OCI-LY3 (cell line): ENCODE measurements around the gene LCE3E.

Experiments
- H2AFZ ChIP-seq: fragments of 200-600, 300-600 bp; shearing (Covaris generic); 2 replicates; pipeline ENCODE4 v1.6.0; 2014; ENCODE audit warnings: antibody characterized with exemption, low read depth, low read length
- H3K27ac ChIP-seq: fragments of 200-600, 300-600 bp; sonication (generic); 2 replicates; pipeline ENCODE4 v1.5.1; 2014; ENCODE audit warnings: mild to moderate bottlenecking, low read length, moderate library complexity, mixed read lengths
- H3K27me3 ChIP-seq: fragments of 200-600, 300-600 bp; sonication (generic); 2 replicates; pipeline ENCODE4 v1.6.1; 2014; ENCODE audit warnings: low read depth, low read length, mixed read lengths
- H3K36me3 ChIP-seq: fragments of 200-600, 300-600 bp; sonication (generic); replicated peaks from 2 replicates; pipeline ENCODE3; 2014; ENCODE audit warnings: low read depth, low read length, mixed read lengths
- H3K4me1 ChIP-seq: fragments of 300-600, 200-600 bp; sonication (generic); 2 replicates; pipeline ENCODE4 v1.6.1; 2014; ENCODE audit warnings: low read length, mixed read lengths
- H3K4me2 ChIP-seq: fragments of 200-600, 300-600 bp; sonication (generic); 2 replicates; pipeline ENCODE4 v1.6.1; 2014; ENCODE audit warnings: low read length, mixed read lengths
- H3K4me3 ChIP-seq: fragments of 300-600, 200-600 bp; sonication (generic); 2 replicates; pipeline ENCODE4 v1.5.1; 2014; ENCODE audit warnings: antibody characterized with exemption, mild to moderate bottlenecking, low read length, moderate library complexity
- H3K79me2 ChIP-seq: fragments of 300-600, 200-600 bp; shearing (Covaris generic); 2 replicates; pipeline ENCODE4 v1.6.1; 2014; ENCODE audit warnings: mild to moderate bottlenecking, low read length, mixed read lengths
- H3K9ac ChIP-seq: fragments of 300-600, 200-600 bp; shearing (Covaris generic); 2 replicates; pipeline ENCODE4 v1.6.0; 2014; ENCODE audit warnings: mild to moderate bottlenecking, low read length, moderate library complexity
- H3K9me3 ChIP-seq: fragments of 200-600, 300-600 bp; shearing (Covaris generic); 2 replicates; pipeline ENCODE4 v1.6.1; 2014; ENCODE audit warnings: low read length, mixed read lengths; ENCODE audit not compliant: insufficient read depth
- H4K20me1 ChIP-seq: fragments of 200-600, 300-600 bp; sonication (generic); 2 replicates; pipeline ENCODE4 v1.6.1; 2016; ENCODE audit warnings: low read length, mixed read lengths; ENCODE audit not compliant: insufficient read depth
- CTCF ChIP-seq: fragments of 200-600, 300-600 bp; sonication (generic); IDR thresholded peaks from 2 replicates; pipeline ENCODE4 v1.5.1; 2014; ENCODE audit warnings: antibody characterized with exemption, low read length, low read depth
- EZH2phosphoT487 ChIP-seq: fragments of 200-600 bp; shearing (Covaris generic); IDR thresholded peaks from 2 replicates; pipeline ENCODE4 v1.6.1; 2018; ENCODE audit warnings: antibody characterized with exemption, mixed run types, low read depth

Gene LCE3E, protein sequence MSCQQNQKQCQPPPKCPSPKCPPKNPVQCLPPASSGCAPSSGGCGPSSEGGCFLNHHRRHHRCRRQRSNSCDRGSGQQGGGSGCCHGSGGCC

GRCh38 chr1:152566681-152567080 lies at the start of gene LCE3E:
TSS of gene LCE3E (minus strand) at chr1:152566780. CDS start at chr1:152566208, 572 bp downstream.
- Histone ChIP-seq H3K4me1 (peaks cover 10% of the 10 kb centered on the region), H3K79me2 (no peaks in the 10 kb centered on the region), H3K4me3 (no peak within 1 kb of the TSS), H3K36me3 (no peaks in the 10 kb centered on the region), H3K9ac (no peak within 1 kb of the TSS), H3K4me2 (no peak within 1 kb of the TSS), H2AFZ (no peak within 1 kb of the TSS), H3K27ac (no peak within 1 kb of the TSS), H3K27me3 (no peaks in the 10 kb centered on the region), H3K9me3 (0 out of 2 replicates have a peak, but pooled peaks cover 5% of the 10 kb centered on the region), H4K20me1 (no peaks in the 10 kb centered on the region)
- TF ChIP-seq EZH2phosphoT487 (no peak), CTCF (no peak)

- no peak for TF ChIP-seq EZH2phosphoT487
- no peak for TF ChIP-seq CTCF
- Histone ChIP-seq H3K4me3 (no peak within 1 kb of the TSS), H3K27me3 (no peaks in the 10 kb centered on the region), H3K4me2 (no peak within 1 kb of the TSS), H3K27ac (no peak within 1 kb of the TSS), H3K4me1 (no peaks in the 10 kb centered on the region), H3K79me2 (no peaks in the 10 kb centered on the region), H3K9ac (no peak within 1 kb of the TSS), H2AFZ (no peak within 1 kb of the TSS), H3K36me3 (no peaks in the 10 kb centered on the region), H3K9me3 (peaks cover 10% of the 10 kb centered on the region; the same call in 1 of the 2 replicates), H4K20me1 (no peaks in the 10 kb centered on the region)
Measured at GRCh38 chr1:152613511-152613910, 46.9 kb upstream of the LCE3E start, which contains the start of gene LCE3B. TSS of gene LCE3B (plus strand) at chr1:152613811. CDS start at chr1:152613811, 0 bp downstream.

DNA sequence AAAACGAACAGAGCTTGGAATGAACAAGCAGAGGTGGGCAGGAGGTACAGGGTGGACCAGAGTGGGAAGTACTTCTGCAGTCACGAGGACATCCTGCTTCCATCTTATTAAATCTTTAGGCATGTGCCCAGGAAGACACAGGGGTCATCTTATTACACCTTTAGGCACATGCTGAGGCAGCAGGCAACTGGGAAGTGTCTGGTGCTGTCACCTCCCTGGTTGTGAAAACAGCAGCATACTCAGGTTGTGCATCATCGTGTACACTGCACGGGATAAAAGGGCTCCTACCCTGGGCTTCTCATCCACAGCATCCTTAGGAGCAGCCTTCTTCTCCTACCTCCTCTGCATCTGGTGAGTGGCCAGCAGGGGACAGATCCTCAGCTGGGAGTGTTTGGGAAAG lies 33.4 kb upstream of the LCE3E start, which contains the start of gene LCE3C:
Gene LCE3C (plus strand): TSS at position 301 of the 400 bp plus-strand sequence. CDS start 498 bp downstream, outside the sequence.
- no peaks in the 10 kb centered on the region for H3K4me1 ChIP-seq
- no peaks in the 10 kb centered on the region for H4K20me1 ChIP-seq
- H3K9me3 ChIP-seq, result no peaks in the 10 kb centered on the region
- no peak for TF ChIP-seq CTCF
- no peak for TF ChIP-seq EZH2phosphoT487
- H2AFZ ChIP-seq, result no peak within 1 kb of the TSS
- no peaks in the 10 kb centered on the region for H3K79me2 ChIP-seq
- no peaks in the 10 kb centered on the region for H3K27me3 ChIP-seq
- no peak within 1 kb of the TSS for H3K9ac ChIP-seq
- H3K36me3 ChIP-seq, result no peaks in the 10 kb centered on the region
- H3K4me2 ChIP-seq, result no peak within 1 kb of the TSS
- H3K4me3 ChIP-seq, result no peak within 1 kb of the TSS
- H3K27ac ChIP-seq, result no peak within 1 kb of the TSS

DNA sequence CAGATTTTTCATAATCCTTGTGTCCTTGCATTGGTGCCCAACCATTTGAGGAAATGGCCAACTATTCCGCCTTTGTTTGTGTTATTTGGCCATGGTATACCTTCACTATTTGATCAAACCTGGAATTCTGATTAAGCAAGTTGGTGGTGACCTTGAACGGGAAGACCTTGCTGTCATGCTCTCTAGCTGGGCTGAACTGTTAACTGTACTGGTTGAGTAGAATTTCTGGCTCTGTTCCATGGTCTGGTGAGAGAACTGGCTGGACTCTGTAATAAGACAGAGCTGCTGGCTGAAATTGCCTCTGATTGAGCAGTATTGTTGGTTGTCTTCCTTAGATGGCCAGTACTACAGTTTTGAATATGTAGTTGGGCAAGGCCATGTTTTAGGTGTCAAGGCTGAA lies 30.4 kb upstream of the LCE3E start:
- Histone ChIP-seq H3K9me3 (no peaks in the 10 kb centered on the region), H3K4me2 (no peak overlapping the region), H3K4me3 (no peak overlapping the region), H2AFZ (no peak overlapping the region), H3K4me1 (no peaks in the 10 kb centered on the region), H3K27ac (no peak overlapping the region), H3K27me3 (no peaks in the 10 kb centered on the region), H3K79me2 (no peaks in the 10 kb centered on the region), H3K9ac (no peak overlapping the region), H4K20me1 (no peaks in the 10 kb centered on the region), H3K36me3 (no peaks in the 10 kb centered on the region)
- no peak for TF ChIP-seq EZH2phosphoT487
- no peak for TF ChIP-seq CTCF
